Prostate gland (tissue), 2 donors: ENCODE data around the gene CD82.

Source experiments
- CTCF ChIP-seq, 4 experiments: fragments of 200-600 bp in 2 of 4; fragments of 450-650 bp in 2 of 4; sonication (generic) in 2 of 4; IDR thresholded peaks; 1 replicate in 3 of 4; 2 replicates in 1 of 4; pipeline ENCODE4 v1.5.1; 2016 to 2019; ENCODE audit warnings: antibody characterized with exemption in 4 of 4, mild to moderate bottlenecking in 2 of 4, moderate library complexity in 2 of 4
- POLR2AphosphoS5 ChIP-seq: sonication (generic); formaldehyde crosslinking; IDR thresholded peaks from one replicate; pipeline ENCODE4 v1.6.1; 2017; ENCODE audit warnings: antibody characterized with exemption

- TF ChIP-seq POLR2AphosphoS5 (no peak), CTCF (IDR thresholded peaks at IDR 0.05) (no peak)
Observed at GRCh38 chr11:44605068-44605708, 39.7 kb downstream of the CD82 start.
